ENCODE data around the gene TARDBP. TPM values are rescaled to one million over a fixed set of nuclear protein-coding genes. Genes with fewer than 3 reads are reported as not detected.

The TARDBP gene
- total RNA-seq, 1 experiment from 2014 or later, result 283 TPM

DNA sequence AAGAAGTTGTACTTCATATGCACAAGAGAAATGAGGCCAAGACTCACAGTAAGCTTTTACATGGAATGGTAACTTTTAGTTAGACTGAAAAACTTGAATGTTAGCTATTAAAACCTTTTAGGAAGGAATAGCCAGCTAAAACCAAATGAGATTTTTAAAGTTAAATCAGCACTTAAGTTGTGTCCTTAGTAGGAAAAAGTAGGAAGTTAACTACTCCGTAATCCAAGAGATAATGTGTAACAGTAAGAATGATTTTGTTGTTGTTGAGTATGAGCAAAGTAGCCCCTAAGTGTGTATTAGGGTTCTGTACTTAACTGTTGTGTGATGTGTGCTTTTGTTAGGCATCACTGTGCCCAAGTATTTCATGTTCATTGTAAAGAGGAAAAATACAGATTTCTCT is 13.2 kb downstream of the TARDBP start:
- Histone ChIP-seq H3K4me3 (ENCODE audit: low read depth, low read length, poor library complexity, severe bottlenecking) (no peak overlapping the region), H3K27me3 (replicated peaks; ENCODE audit: insufficient read depth, low read depth, low read length, poor library complexity) (no peaks in the 10 kb centered on the region), H3K27ac (ENCODE audit: low read depth, low read length, poor library complexity, severe bottlenecking) (peak overlapping the region; percentile 24), H3K9me3 (ENCODE audit: low read depth, low read length, poor library complexity, severe bottlenecking) (no peaks in the 10 kb centered on the region), H3K4me1 (ENCODE audit: insufficient read depth, low read length, poor library complexity, severe bottlenecking) (peaks cover 7% of the 10 kb centered on the region), H3K36me3 (ENCODE audit: insufficient read depth, low read length, poor library complexity, severe bottlenecking) (peaks cover 64% of the 10 kb centered on the region)
- DNase-seq (ENCODE audit: low spot score), result no peak
- intact Hi-C loops (cut with micrococcal nuclease; ENCODE audit: unreplicated experiment), result no loop called here
- ChIA-PET POLR2A (ENCODE audit: low non-redundant PET) (no interaction called here), CTCF (no interaction called here)
- TF ChIP-seq, protein P1, sequence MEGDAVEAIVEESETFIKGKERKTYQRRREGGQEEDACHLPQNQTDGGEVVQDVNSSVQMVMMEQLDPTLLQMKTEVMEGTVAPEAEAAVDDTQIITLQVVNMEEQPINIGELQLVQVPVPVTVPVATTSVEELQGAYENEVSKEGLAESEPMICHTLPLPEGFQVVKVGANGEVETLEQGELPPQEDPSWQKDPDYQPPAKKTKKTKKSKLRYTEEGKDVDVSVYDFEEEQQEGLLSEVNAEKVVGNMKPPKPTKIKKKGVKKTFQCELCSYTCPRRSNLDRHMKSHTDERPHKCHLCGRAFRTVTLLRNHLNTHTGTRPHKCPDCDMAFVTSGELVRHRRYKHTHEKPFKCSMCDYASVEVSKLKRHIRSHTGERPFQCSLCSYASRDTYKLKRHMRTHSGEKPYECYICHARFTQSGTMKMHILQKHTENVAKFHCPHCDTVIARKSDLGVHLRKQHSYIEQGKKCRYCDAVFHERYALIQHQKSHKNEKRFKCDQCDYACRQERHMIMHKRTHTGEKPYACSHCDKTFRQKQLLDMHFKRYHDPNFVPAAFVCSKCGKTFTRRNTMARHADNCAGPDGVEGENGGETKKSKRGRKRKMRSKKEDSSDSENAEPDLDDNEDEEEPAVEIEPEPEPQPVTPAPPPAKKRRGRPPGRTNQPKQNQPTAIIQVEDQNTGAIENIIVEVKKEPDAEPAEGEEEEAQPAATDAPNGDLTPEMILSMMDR (conservative IDR thresholded peaks at IDR 0.05; ENCODE audit: low read depth, low read length), result no peak
- TF ChIP-seq EZH2 (IDR thresholded peaks at IDR 0.05; ENCODE audit: borderline replicate concordance, low read depth, low read length, poor library complexity, severe bottlenecking), result no peak
- BruUV-seq (replicated peaks), result no TSS peak

DNA sequence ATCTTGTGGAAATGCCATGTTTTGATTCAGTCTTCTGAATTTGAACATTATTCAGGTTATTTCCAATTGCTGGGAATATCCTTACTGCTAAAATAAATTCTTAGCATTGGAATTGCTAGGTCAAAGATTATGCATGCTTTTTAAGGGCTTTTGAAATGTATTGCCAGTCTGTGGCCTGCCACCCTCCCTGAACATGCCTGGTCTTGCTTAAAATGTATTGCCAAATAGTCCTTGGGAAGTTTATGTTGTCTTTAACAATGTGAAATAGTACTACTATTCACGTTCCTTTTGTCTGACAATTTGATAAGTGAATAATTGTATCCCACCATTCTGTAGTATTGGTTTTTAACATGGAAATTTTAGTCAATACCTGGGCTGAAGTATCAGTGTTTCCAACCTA is 13.6 kb downstream of the TARDBP start:
- Histone ChIP-seq H3K36me3 (ENCODE audit: insufficient read depth, low read length, poor library complexity, severe bottlenecking) (peaks cover 60% of the 10 kb centered on the region), H3K9me3 (ENCODE audit: low read depth, low read length, poor library complexity, severe bottlenecking) (no peaks in the 10 kb centered on the region), H3K4me1 (ENCODE audit: insufficient read depth, low read length, poor library complexity, severe bottlenecking) (peaks cover 7% of the 10 kb centered on the region), H3K27ac (ENCODE audit: low read depth, low read length, poor library complexity, severe bottlenecking) (no peak overlapping the region), H3K27me3 (replicated peaks; ENCODE audit: insufficient read depth, low read depth, low read length, poor library complexity) (no peaks in the 10 kb centered on the region), H3K4me3 (ENCODE audit: low read depth, low read length, poor library complexity, severe bottlenecking) (no peak overlapping the region)
- intact Hi-C loops (cut with micrococcal nuclease; ENCODE audit: unreplicated experiment), result no loop called here
- CTCF ChIA-PET, result no interaction called here
- DNase-seq (ENCODE audit: low spot score), result no peak
- POLR2A ChIA-PET (ENCODE audit: low non-redundant PET), result no interaction called here
- BruUV-seq (replicated peaks), result no TSS peak
- TF ChIP-seq, protein P1 (conservative IDR thresholded peaks at IDR 0.05; ENCODE audit: low read depth, low read length), result no peak
- no peak for TF ChIP-seq EZH2 (IDR thresholded peaks at IDR 0.05; ENCODE audit: borderline replicate concordance, low read depth, low read length, poor library complexity, severe bottlenecking)

DNA sequence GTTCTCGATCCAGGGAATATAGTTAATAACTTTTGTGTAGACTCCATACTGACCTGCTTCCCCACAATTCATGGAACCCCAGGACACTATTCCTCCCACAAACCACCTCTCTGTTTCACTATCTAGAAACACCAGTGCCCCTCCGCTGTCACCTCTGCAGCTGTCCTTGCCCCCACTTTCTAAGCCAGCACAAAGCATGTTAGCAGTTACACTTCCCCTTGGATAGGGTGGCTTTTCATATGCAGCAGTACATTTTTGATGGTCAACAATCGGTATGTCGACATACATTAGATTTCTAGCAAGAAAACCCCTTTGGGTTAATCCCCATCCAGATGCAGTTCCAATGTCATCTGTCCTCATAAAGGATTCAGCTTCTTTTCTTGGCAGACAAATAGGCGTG is 14.4 kb downstream of the TARDBP start:
- Histone ChIP-seq H3K36me3 (ENCODE audit: insufficient read depth, low read length, poor library complexity, severe bottlenecking) (peaks cover 52% of the 10 kb centered on the region), H3K9me3 (ENCODE audit: low read depth, low read length, poor library complexity, severe bottlenecking) (no peaks in the 10 kb centered on the region), H3K4me3 (ENCODE audit: low read depth, low read length, poor library complexity, severe bottlenecking) (no peak overlapping the region), H3K27ac (ENCODE audit: low read depth, low read length, poor library complexity, severe bottlenecking) (no peak overlapping the region), H3K4me1 (ENCODE audit: insufficient read depth, low read length, poor library complexity, severe bottlenecking) (peaks cover 7% of the 10 kb centered on the region), H3K27me3 (replicated peaks; ENCODE audit: insufficient read depth, low read depth, low read length, poor library complexity) (no peaks in the 10 kb centered on the region)
- ChIA-PET POLR2A (ENCODE audit: low non-redundant PET) (no interaction called here), CTCF (no interaction called here)
- no TSS peak for BruUV-seq (replicated peaks)
- TF ChIP-seq EZH2 (IDR thresholded peaks at IDR 0.05; ENCODE audit: borderline replicate concordance, low read depth, low read length, poor library complexity, severe bottlenecking), result no peak
- TF ChIP-seq, protein P1 (conservative IDR thresholded peaks at IDR 0.05; ENCODE audit: low read depth, low read length), result no peak
- no peak for DNase-seq (ENCODE audit: low spot score)
- intact Hi-C loops (cut with micrococcal nuclease; ENCODE audit: unreplicated experiment), result no loop called here
